Nephron (organoid): ENCODE measurements around the gene CPXM2.

ENCODE experiments used
- H3K27ac Mint-ChIP-seq, 3 experiments: 2 replicates each; pipeline ENCODE4 v1.8.0; 2020; ENCODE audit warnings: mixed read lengths in 3 of 3, mild to moderate bottlenecking in 2 of 3, moderate library complexity in 1 of 3
- H3K27me3 Mint-ChIP-seq: 2 replicates; pipeline ENCODE4 v1.8.0; 2021; ENCODE audit warnings: low read depth, mild to moderate bottlenecking, moderate library complexity, mixed read lengths
- H3K36me3 Mint-ChIP-seq: 2 replicates; pipeline ENCODE4 v1.8.0; 2020; ENCODE audit warnings: low read depth, mixed read lengths
- H3K4me1 Mint-ChIP-seq: 2 replicates; pipeline ENCODE4 v1.8.0; 2020; ENCODE audit warnings: mixed read lengths
- H3K4me3 Mint-ChIP-seq, 3 experiments: 2 replicates each; pipeline ENCODE4 v1.8.0; 2020; ENCODE audit warnings: mild to moderate bottlenecking in 3 of 3, mixed read lengths in 3 of 3, moderate library complexity in 2 of 3
- H3K9me3 Mint-ChIP-seq: 2 replicates; pipeline ENCODE4 v1.8.0; 2020; ENCODE audit warnings: mixed read lengths
- TF ChIP-seq, protein P1 (sequence below), 3 experiments: fragments of 200-600 bp; sonication (generic); IDR thresholded peaks; one replicate each; pipeline ENCODE4 v1.5.0; 2021; ENCODE audit warnings: antibody characterized with exemption in 3 of 3; ENCODE audit not compliant: unreplicated experiment in 3 of 3

The CPXM2 gene

DNA sequence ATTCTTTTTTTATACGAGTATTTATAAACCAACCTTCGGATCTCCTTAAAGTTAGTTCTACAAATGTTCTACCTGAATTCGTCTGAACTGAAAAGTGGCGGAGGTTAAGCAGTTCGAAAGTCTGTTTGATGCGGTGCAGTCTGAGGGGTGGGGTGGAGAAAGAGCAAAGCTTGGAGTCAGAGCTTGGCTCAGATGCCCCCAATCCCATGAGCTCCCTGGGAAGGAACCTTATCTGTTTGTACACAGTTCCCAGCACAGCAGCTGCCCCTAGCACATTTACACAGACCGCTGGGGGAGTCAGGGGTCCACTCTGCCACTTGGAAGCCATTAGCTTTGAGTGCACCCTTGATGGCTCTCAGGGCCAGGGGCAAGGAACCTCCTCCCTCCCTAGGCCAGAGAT is 30.8 kb downstream of the CPXM2 start:
- H3K9me3 Mint-ChIP-seq = no peaks in the 10 kb centered on the region

DNA sequence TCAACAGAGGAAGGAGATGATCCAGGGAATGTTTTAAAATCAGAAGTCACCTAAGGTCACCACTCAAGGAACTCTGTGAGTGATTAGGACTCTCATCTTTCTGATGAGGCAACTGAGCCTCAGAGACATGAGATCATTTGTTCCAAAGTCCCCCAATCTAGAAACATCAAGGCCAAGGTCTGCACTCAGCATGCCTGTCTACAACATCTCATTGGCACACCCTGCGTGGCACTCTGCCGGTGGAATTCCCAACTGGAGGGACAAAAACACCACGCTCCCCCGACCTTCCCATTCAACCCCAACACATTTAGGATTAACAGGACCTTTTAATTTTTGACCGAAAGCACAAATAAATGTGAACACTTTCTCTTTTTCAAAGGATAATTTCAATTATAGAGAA is 31.4 kb downstream of the CPXM2 start:
- Mint-ChIP-seq H3K9me3 (no peaks in the 10 kb centered on the region), H3K36me3 (no peaks in the 10 kb centered on the region), H3K4me3 (no peak overlapping the region), H3K27ac (no peak overlapping the region), H3K4me1 (peaks cover 29% of the 10 kb centered on the region), H3K27me3 (peaks cover 45% of the 10 kb centered on the region)
- TF ChIP-seq, protein P1, sequence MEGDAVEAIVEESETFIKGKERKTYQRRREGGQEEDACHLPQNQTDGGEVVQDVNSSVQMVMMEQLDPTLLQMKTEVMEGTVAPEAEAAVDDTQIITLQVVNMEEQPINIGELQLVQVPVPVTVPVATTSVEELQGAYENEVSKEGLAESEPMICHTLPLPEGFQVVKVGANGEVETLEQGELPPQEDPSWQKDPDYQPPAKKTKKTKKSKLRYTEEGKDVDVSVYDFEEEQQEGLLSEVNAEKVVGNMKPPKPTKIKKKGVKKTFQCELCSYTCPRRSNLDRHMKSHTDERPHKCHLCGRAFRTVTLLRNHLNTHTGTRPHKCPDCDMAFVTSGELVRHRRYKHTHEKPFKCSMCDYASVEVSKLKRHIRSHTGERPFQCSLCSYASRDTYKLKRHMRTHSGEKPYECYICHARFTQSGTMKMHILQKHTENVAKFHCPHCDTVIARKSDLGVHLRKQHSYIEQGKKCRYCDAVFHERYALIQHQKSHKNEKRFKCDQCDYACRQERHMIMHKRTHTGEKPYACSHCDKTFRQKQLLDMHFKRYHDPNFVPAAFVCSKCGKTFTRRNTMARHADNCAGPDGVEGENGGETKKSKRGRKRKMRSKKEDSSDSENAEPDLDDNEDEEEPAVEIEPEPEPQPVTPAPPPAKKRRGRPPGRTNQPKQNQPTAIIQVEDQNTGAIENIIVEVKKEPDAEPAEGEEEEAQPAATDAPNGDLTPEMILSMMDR (IDR thresholded peaks at IDR 0.05; ENCODE audit: unreplicated experiment in 3 of 3) = no peak

More for the DNA sequence above, 30.8 kb downstream of the CPXM2 start:
- H3K4me1 Mint-ChIP-seq = peaks cover 27% of the 10 kb centered on the region
- TF ChIP-seq, protein P1 (IDR thresholded peaks at IDR 0.05; ENCODE audit: unreplicated experiment in 3 of 3) = no peak
- no peak overlapping the region for H3K4me3 Mint-ChIP-seq
- no peaks in the 10 kb centered on the region for H3K36me3 Mint-ChIP-seq
- peaks cover 46% of the 10 kb centered on the region for H3K27me3 Mint-ChIP-seq
- H3K27ac Mint-ChIP-seq = no peak overlapping the region

DNA sequence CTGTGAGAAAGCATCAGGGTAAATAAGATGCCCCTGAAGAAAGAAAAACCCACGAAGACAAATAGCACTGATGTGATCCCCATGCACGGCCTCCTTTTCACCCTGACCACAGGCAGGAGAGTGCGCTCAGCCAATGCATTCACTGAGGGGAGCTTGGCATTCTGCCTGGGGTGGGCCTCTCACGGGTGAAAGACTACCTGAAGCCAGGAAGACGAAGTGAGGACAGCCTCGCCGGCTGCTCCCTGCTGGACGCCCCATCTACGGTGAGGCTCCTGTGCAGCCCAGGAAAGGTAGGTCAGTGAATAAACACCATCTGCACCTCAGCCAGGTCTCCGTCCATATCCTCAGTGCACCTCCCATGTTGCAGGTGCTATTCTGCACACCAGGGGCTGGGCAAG is 32.0 kb downstream of the CPXM2 start:
- Mint-ChIP-seq H3K27ac (no peak overlapping the region), H3K27me3 (peaks cover 45% of the 10 kb centered on the region), H3K36me3 (no peaks in the 10 kb centered on the region), H3K9me3 (no peaks in the 10 kb centered on the region), H3K4me3 (no peak overlapping the region), H3K4me1 (peaks cover 32% of the 10 kb centered on the region)
- TF ChIP-seq, protein P1 (IDR thresholded peaks at IDR 0.05; ENCODE audit: unreplicated experiment in 3 of 3) = no peak

DNA sequence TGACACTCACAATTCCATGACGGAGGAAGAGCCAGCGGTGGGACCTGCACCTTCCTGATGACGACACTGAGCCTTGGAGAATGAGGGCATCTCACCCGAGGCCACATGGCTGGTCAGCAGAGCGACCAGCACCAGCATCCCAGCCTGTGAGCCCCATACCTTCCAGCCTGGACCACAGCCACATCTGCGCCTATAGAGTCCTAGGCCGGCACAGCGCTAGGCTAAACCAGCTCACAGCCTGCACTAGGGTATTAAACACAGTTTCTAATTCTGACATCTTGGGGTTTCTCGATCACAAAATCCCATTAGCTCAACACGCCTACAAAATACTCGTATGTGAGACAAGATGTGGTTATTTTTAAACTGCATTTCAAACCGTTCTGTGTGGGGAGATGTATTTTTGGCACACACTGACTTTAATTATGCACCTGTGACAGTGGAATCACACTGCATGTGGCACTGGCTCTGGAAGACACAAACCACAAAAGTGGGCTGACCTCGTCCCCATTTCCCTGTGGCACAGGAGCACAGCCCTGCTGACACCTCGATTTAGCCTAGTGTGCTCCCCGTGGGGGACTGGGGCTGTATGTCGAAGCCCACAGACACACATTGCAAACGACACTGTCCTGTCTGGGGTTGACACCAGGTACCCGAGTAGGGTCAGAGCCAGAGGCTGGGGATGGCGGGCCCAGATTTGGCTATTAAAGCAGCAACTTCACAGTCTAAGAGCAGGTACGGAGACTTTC is 32.5 kb downstream of the CPXM2 start:
- Mint-ChIP-seq H3K4me1 (peaks cover 32% of the 10 kb centered on the region), H3K27me3 (peaks cover 44% of the 10 kb centered on the region), H3K36me3 (no peaks in the 10 kb centered on the region), H3K27ac (no peak overlapping the region), H3K9me3 (no peaks in the 10 kb centered on the region), H3K4me3 (no peak overlapping the region)
- TF ChIP-seq, protein P1 (IDR thresholded peaks at IDR 0.05; ENCODE audit: unreplicated experiment in 3 of 3) = no peak

DNA sequence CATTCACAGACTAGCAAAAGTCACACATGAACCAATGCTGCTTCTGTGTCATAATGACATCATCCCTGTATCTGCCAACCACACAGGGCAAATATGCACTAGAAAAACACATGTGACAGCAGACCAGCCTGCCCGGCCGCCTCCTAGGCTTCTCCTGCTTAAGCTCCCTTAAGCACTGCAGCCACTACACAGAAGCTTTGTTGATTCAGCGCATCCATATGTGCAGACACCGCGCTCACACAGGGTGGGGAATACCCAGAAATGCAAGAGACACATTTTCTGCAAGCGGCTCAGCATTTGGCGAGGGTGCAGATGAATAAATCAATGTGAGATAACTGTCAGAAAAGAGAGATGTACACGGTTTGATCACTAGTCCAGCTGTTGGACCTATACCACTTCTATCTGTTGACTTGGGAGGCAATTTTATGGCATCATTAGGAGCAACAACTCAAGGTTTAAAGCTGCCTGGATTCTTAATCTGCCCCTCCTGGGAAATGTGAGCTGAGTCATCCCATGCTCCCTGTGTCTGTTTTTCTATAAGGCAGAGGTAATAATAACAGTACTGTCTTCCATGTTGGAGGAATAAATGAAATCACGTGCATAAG is 33.4 kb downstream of the CPXM2 start:
- H3K9me3 Mint-ChIP-seq = no peaks in the 10 kb centered on the region
- peak overlapping the region in 1 of 3 experiments; percentile 27 for H3K27ac Mint-ChIP-seq
- H3K4me3 Mint-ChIP-seq = no peak overlapping the region
- H3K36me3 Mint-ChIP-seq = no peaks in the 10 kb centered on the region
- TF ChIP-seq, protein P1 (IDR thresholded peaks at IDR 0.05; ENCODE audit: unreplicated experiment in 3 of 3) = no peak
- peaks cover 32% of the 10 kb centered on the region for H3K4me1 Mint-ChIP-seq
- peaks cover 42% of the 10 kb centered on the region for H3K27me3 Mint-ChIP-seq

DNA sequence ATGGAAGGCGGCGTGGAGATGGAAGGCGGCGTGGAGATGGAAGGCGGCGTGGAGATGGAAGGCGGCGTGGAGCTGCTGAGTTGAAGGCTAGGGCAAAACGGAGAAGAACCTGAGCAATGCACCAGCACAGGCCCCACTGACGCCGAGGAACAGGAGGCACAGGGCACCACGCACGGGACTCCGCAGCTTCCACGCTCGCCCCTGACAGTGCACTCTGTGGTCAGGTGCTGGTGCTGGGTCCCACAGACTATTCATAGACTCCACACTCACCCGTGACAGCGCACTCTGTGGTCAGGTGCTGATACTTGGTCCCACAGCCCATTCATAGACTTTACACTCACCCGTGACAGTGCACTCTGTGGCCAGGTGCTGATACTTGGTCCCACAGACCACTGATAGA is 34.0 kb downstream of the CPXM2 start:
- Mint-ChIP-seq H3K36me3 (no peaks in the 10 kb centered on the region), H3K4me3 (no peak overlapping the region), H3K27me3 (peaks cover 42% of the 10 kb centered on the region), H3K4me1 (peaks cover 32% of the 10 kb centered on the region), H3K9me3 (no peaks in the 10 kb centered on the region), H3K27ac (no peak overlapping the region)
- TF ChIP-seq, protein P1 (IDR thresholded peaks at IDR 0.05; ENCODE audit: unreplicated experiment in 3 of 3) = no peak
